ENCODE measurements around the gene BIN1. TPM values are rescaled to one million over a fixed set of nuclear protein-coding genes. Genes with fewer than 3 reads are reported as not detected.
A peak's percentile ranks its signal among the peaks of the same experiment; 100 is the strongest.
"Not testable (repeated sequence)": the region's sequence is repeated elsewhere in the genome, so short reads cannot be mapped to it uniquely, and the experiment has no call there.

BIN1 gene
- total RNA-seq, 1 donor from 2014 or later = 33.4 TPM

- intact Hi-C loops (cut with DNase I) = no loop called here
- H3K27ac ChIP-seq = no peak overlapping the region
- H3K27me3 ChIP-seq = no peaks in the 10 kb centered on the region
- no peak for TF ChIP-seq CTCF (IDR thresholded peaks at IDR 0.05)
- H3K4me3 ChIP-seq = no peak overlapping the region
- H3K4me1 ChIP-seq = no peaks in the 10 kb centered on the region
- DNase-seq (no peak), ATAC-seq (peak; percentile 48)
- no peaks in the 10 kb centered on the region for H3K9me3 ChIP-seq
- H3K36me3 ChIP-seq = no peaks in the 10 kb centered on the region
These were observed 14.8 kb upstream of the BIN1 start for GRCh38 chr2:127121776-127122176.

- no peak for TF ChIP-seq CTCF (IDR thresholded peaks at IDR 0.05)
- no peaks in the 10 kb centered on the region for H3K4me1 ChIP-seq
- no peaks in the 10 kb centered on the region for H3K27me3 ChIP-seq
- DNase-seq (no peak), ATAC-seq (no peak)
- H3K9me3 ChIP-seq = no peaks in the 10 kb centered on the region
- H3K4me3 ChIP-seq = no peak overlapping the region
- intact Hi-C loops (cut with DNase I) = no loop called here
- no peak overlapping the region for H3K27ac ChIP-seq
- no peaks in the 10 kb centered on the region for H3K36me3 ChIP-seq
These were observed 14.4 kb upstream of the BIN1 start for GRCh38 chr2:127121353-127121752.

- H3K36me3 ChIP-seq; intact Hi-C loops (cut with DNase I); ATAC-seq; H3K9me3 ChIP-seq; H3K4me1 ChIP-seq; H3K27me3 ChIP-seq; H3K4me3 ChIP-seq; DNase-seq; H3K27ac ChIP-seq: not testable (repeated sequence)
These were observed 13.5 kb upstream of the BIN1 start for GRCh38 chr2:127120408-127120807.

- no peak for DNase-seq
- no peak for ATAC-seq
- intact Hi-C loops (cut with DNase I) = no loop called here
- Histone ChIP-seq H3K9me3 (no peaks in the 10 kb centered on the region), H3K27ac (no peak overlapping the region), H3K4me3 (no peak overlapping the region), H3K27me3 (no peaks in the 10 kb centered on the region), H3K36me3 (no peaks in the 10 kb centered on the region), H3K4me1 (no peaks in the 10 kb centered on the region)
- no peak for TF ChIP-seq CTCF (IDR thresholded peaks at IDR 0.05)
These were observed 11.5 kb upstream of the BIN1 start for GRCh38 chr2:127118467-127118866.

GRCh38 chr2:127118038-127118437, 11.1 kb upstream of the BIN1 start:
- Histone ChIP-seq H3K9me3 (no peaks in the 10 kb centered on the region), H3K4me1 (no peaks in the 10 kb centered on the region), H3K27me3 (no peaks in the 10 kb centered on the region), H3K4me3 (no peak overlapping the region), H3K36me3 (no peaks in the 10 kb centered on the region), H3K27ac (no peak overlapping the region)
- ATAC-seq (no peak), DNase-seq (no peak)
- intact Hi-C loops (cut with DNase I) = no loop called here
- no peak for TF ChIP-seq CTCF (IDR thresholded peaks at IDR 0.05)

- no peaks in the 10 kb centered on the region for H3K4me1 ChIP-seq
- ATAC-seq = no peak
- no peak overlapping the region for H3K4me3 ChIP-seq
- no peak for TF ChIP-seq CTCF (IDR thresholded peaks at IDR 0.05)
- H3K27ac ChIP-seq = no peak overlapping the region
- intact Hi-C loops (cut with DNase I) = no loop called here
- DNase-seq = no peak
- no peaks in the 10 kb centered on the region for H3K9me3 ChIP-seq
- no peaks in the 10 kb centered on the region for H3K27me3 ChIP-seq
- H3K36me3 ChIP-seq = no peaks in the 10 kb centered on the region
These were observed 10.6 kb upstream of the BIN1 start for GRCh38 chr2:127117603-127118002.
